Stimulated activated CD8-positive, alpha-beta memory T cell treated with anti-CD3 and anti-CD28 coated beads, Interleukin-7, amount 100 ng/mL, for 4 hours (primary cell): Measurements from ENCODE around the gene DLG2.

Experiments used
- DNase-seq, 2 donors: peaks; one replicate each; pipeline ENCODE4 v3.0.0-alpha.2; 2020; ENCODE audit warnings: low read depth in 2 of 2

The DLG2 gene

GRCh38 chr11:84673753-84674152, 953.4 kb downstream of the DLG2 start:
- DNase-seq: no peak

- no peak for DNase-seq
Measured at GRCh38 chr11:84671325-84671999, 955.7 kb downstream of the DLG2 start.

- DNase-seq: no peak
Measured at GRCh38 chr11:84663731-84664130, 963.4 kb downstream of the DLG2 start.

- DNase-seq: no peak
Measured at GRCh38 chr11:84660257-84660977, 966.7 kb downstream of the DLG2 start.

GRCh38 chr11:84655712-84656111, 971.4 kb downstream of the DLG2 start:
- no peak for DNase-seq

GRCh38 chr11:84648471-84648870, 978.7 kb downstream of the DLG2 start:
- DNase-seq: no peak

GRCh38 chr11:84645988-84646694, 981.0 kb downstream of the DLG2 start:
- no peak for DNase-seq

GRCh38 chr11:84642500-84642899, 984.6 kb downstream of the DLG2 start:
- DNase-seq: no peak

- DNase-seq: no peak
Measured at GRCh38 chr11:84634309-84634708, 992.8 kb downstream of the DLG2 start.

- DNase-seq: no peak
Measured at GRCh38 chr11:84628871-84629620, 998.1 kb downstream of the DLG2 start.

GRCh38 chr11:84626256-84626655, 1000.9 kb downstream of the DLG2 start:
- DNase-seq: no peak

- no peak for DNase-seq
Measured at GRCh38 chr11:84612645-84613044, 1014.5 kb downstream of the DLG2 start.

- DNase-seq: no peak
Measured at GRCh38 chr11:84608837-84609196, 1018.3 kb downstream of the DLG2 start.

- no peak for DNase-seq
Measured at GRCh38 chr11:84607975-84608836, 1018.9 kb downstream of the DLG2 start.

- no peak for DNase-seq
Measured at GRCh38 chr11:84594602-84595001, 1032.5 kb downstream of the DLG2 start.

- DNase-seq: no peak
Measured at GRCh38 chr11:84590106-84590505, 1037.0 kb downstream of the DLG2 start.

GRCh38 chr11:84588131-84588829, 1038.9 kb downstream of the DLG2 start:
- no peak for DNase-seq

GRCh38 chr11:84583106-84583505, 1044.0 kb downstream of the DLG2 start:
- DNase-seq: no peak

GRCh38 chr11:84581083-84581482, 1046.1 kb downstream of the DLG2 start:
- no peak for DNase-seq

- DNase-seq: no peak
Measured at GRCh38 chr11:84580428-84580827, 1046.7 kb downstream of the DLG2 start.

GRCh38 chr11:84573868-84574267, 1053.3 kb downstream of the DLG2 start:
- DNase-seq: no peak
